Keratinocyte (primary cell): ENCODE data around the gene TACR2. TPM values are rescaled to one million over a fixed set of nuclear protein-coding genes. Genes with fewer than 3 reads are reported as not detected.

Experiments
- DNase-seq: peaks from one replicate; pipeline ENCODE4 v3.0.0-alpha.2; 2011; ENCODE audit warnings: low read depth, missing footprints, low spot score
- FAIRE-seq: peaks from 2 replicates; lab custom pipeline; 2011; peaks lifted over from hg19 to GRCh38; lab: Jason Lieb, UNC
- H2AFZ ChIP-seq: 2 replicates; pipeline ENCODE4 v1.6.0; 2012; ENCODE audit warnings: low read length, control low read depth, inconsistent platforms; ENCODE audit not compliant: control insufficient read depth
- H3K27ac ChIP-seq: 2 replicates; pipeline ENCODE4 v1.5.1; 2011; ENCODE audit warnings: low read length; ENCODE audit not compliant: control insufficient read depth, insufficient read depth
- H3K27me3 ChIP-seq: 3 replicates; pipeline ENCODE4 v1.6.0; 2011; ENCODE audit warnings: low read length; ENCODE audit not compliant: control insufficient read depth, insufficient read depth; ENCODE audit errors: extremely low read depth
- H3K36me3 ChIP-seq, 2 experiments: 2 replicates in 1 of 2; 3 replicates in 1 of 2; pipeline ENCODE4 v1.5.1; 2011; ENCODE audit warnings: low read length in 2 of 2, mild to moderate bottlenecking in 1 of 2; ENCODE audit not compliant: control insufficient read depth in 2 of 2, insufficient read depth in 2 of 2; ENCODE audit errors: extremely low read depth in 1 of 2
- H3K4me1 ChIP-seq: 3 replicates; pipeline ENCODE4 v1.5.1; 2011; ENCODE audit warnings: low read length; ENCODE audit not compliant: control insufficient read depth, insufficient read depth; ENCODE audit errors: extremely low read depth
- H3K4me2 ChIP-seq: 3 replicates; pipeline ENCODE4 v1.6.0; 2011; ENCODE audit warnings: low read depth, low read length; ENCODE audit not compliant: control insufficient read depth, insufficient read depth; ENCODE audit errors: extremely low read depth
- H3K4me3 ChIP-seq, 3 experiments: fragments of 200-600 bp in 1 of 3; sonication (generic) in 1 of 3; 2 replicates in 2 of 3; 3 replicates in 1 of 3; pipeline ENCODE4 v1.5.1; 2011 to 2016; ENCODE audit warnings: low read length in 3 of 3, mild to moderate bottlenecking in 3 of 3, control low read depth in 2 of 3, inconsistent platforms in 1 of 3, low read depth in 1 of 3, mixed read lengths in 1 of 3, mixed run types in 1 of 3, moderate library complexity in 1 of 3; ENCODE audit not compliant: control insufficient read depth in 2 of 3, insufficient read depth in 2 of 3; ENCODE audit errors: extremely low read depth in 1 of 3
- H3K79me2 ChIP-seq: 2 replicates; pipeline ENCODE4 v1.6.0; 2012; ENCODE audit warnings: low read length; ENCODE audit not compliant: control insufficient read depth, insufficient read depth
- H3K9ac ChIP-seq: 3 replicates; pipeline ENCODE4 v1.6.0; 2011; ENCODE audit warnings: low read length; ENCODE audit not compliant: control insufficient read depth, insufficient read depth; ENCODE audit errors: extremely low read depth
- H3K9me1 ChIP-seq: 3 replicates; pipeline ENCODE4 v1.6.0; 2011; ENCODE audit warnings: low read length; ENCODE audit not compliant: control insufficient read depth, insufficient read depth; ENCODE audit errors: extremely low read depth
- H3K9me3 ChIP-seq: 2 replicates; pipeline ENCODE4 v1.5.1; 2012; ENCODE audit warnings: low read depth, low read length; ENCODE audit not compliant: control insufficient read depth
- H4K20me1 ChIP-seq: 3 replicates; pipeline ENCODE4 v1.6.0; 2011; ENCODE audit warnings: low read length; ENCODE audit not compliant: control insufficient read depth, insufficient read depth; ENCODE audit errors: extremely low read depth
- CTCF ChIP-seq, 3 experiments: IDR thresholded peaks in 1 of 3; conservative IDR thresholded peaks in 1 of 3; optimal IDR thresholded peaks in 1 of 3; 2 replicates in 2 of 3; 3 replicates in 1 of 3; pipeline versions ENCODE3 to v1.5.1; 2011; ENCODE audit warnings: low read length in 3 of 3, mild to moderate bottlenecking in 3 of 3, moderate library complexity in 2 of 3, control low read depth in 1 of 3, inconsistent platforms in 1 of 3; ENCODE audit not compliant: insufficient read depth in 2 of 3; ENCODE audit errors: extremely low read depth in 1 of 3
- EZH2 ChIP-seq: IDR thresholded peaks from one replicate; pipeline ENCODE4 v1.6.1; 2012; ENCODE audit warnings: inconsistent platforms, mild to moderate bottlenecking, low read length, moderate library complexity
- dilution Hi-C: fragments of 300-500 bp; cut with MboI; formaldehyde crosslinking; loops from one replicate; pipeline ENCODE4 v1.7.0; 2020; ENCODE audit warnings: low sequenced_read_pairs; ENCODE audit not compliant: extremely low pct_ligation_motif_present
- polyA minus RNA-seq, 3 experiments: library from RNA; depleted of rRNA, polyadenylated mRNA; stranded (reverse); fragments of >200 nt; gene quantifications; 1 replicate in 1 of 3; 2 replicates in 1 of 3; 3 replicates in 1 of 3; pipeline ENCODE4 v1.2.3, GENCODE V29; 2011
- polyA plus RNA-seq, 5 experiments: library from polyadenylated mRNA; depleted of rRNA in 3 of 5; stranded (reverse) in 3 of 5; stranded (forward) in 1 of 5; unstranded in 1 of 5; fragments of >200 nt; gene quantifications; 1 replicate in 1 of 5; 2 replicates in 3 of 5; 3 replicates in 1 of 5; pipeline versions ENCODE4 v1.2.1 to v1.2.3, GENCODE V29; 2011 to 2012; ENCODE audit warnings: missing spikeins in 2 of 5, low read depth in 1 of 5, low replicate concordance in 1 of 5

TACR2 gene
- 0.05 to 0.11 TPM (median 0.07 TPM) in 3 replicates for polyA plus RNA-seq
- not detected for polyA plus RNA-seq (2011; ENCODE audit: low read depth)
- polyA plus RNA-seq (2011; cell fraction: cytosol; rRNA removed): 0.06 TPM in 1 of 2 replicates, not detected in the other
- not detected in 2 replicates for polyA plus RNA-seq (2011; cell fraction: nucleus; rRNA removed)
- polyA plus RNA-seq (2012; ENCODE audit: low replicate concordance): 0.16 and 0.65 TPM in 2 replicates
- polyA minus RNA-seq: not detected in 3 replicates
- not detected for polyA minus RNA-seq (2011; cell fraction: cytosol; rRNA and poly(A)+ RNA removed)
- polyA minus RNA-seq (2011; cell fraction: nucleus; rRNA and poly(A)+ RNA removed): not detected in 2 replicates

- Histone ChIP-seq H2AFZ (no peak within 1 kb of the TSS), H3K36me3 (no peaks in the 10 kb centered on the region), H3K4me1 (peaks cover 5% of the 10 kb centered on the region), H3K27ac (no peak within 1 kb of the TSS), H3K4me3 (no peak within 1 kb of the TSS), H3K79me2 (no peaks in the 10 kb centered on the region), H3K9ac (no peak within 1 kb of the TSS), H4K20me1 (no peaks in the 10 kb centered on the region), H3K9me3 (no peaks in the 10 kb centered on the region), H3K27me3 (no peaks in the 10 kb centered on the region), H3K9me1 (no peaks in the 10 kb centered on the region), H3K4me2 (no peak within 1 kb of the TSS)
- TF ChIP-seq EZH2: no peak
- no peak for TF ChIP-seq CTCF (optimal IDR thresholded peaks at IDR 0.05 in 1 of 3, IDR thresholded peaks at IDR 0.05 in 1 of 3, conservative IDR thresholded peaks at IDR 0.05 in 1 of 3; ENCODE audit: extremely low read depth in 1 of 3, insufficient read depth in 2 of 3, low read length in 3 of 3)
- FAIRE-seq: no peak
- no peak for DNase-seq
- dilution Hi-C loops: no loop called here
Measured at GRCh38 chr10:69416695-69417094, at the start of gene TACR2. TSS of gene TACR2 (minus strand) at chr10:69416918. CDS start at chr10:69416323, 595 bp downstream.

- Histone ChIP-seq H3K27me3 (peaks cover 6% of the 10 kb centered on the region), H4K20me1 (no peaks in the 10 kb centered on the region), H3K4me3 (no peak overlapping the region), H3K27ac (no peak overlapping the region), H3K36me3 (no peaks in the 10 kb centered on the region), H3K4me1 (no peaks in the 10 kb centered on the region), H3K9me3 (no peaks in the 10 kb centered on the region), H2AFZ (no peak overlapping the region), H3K4me2 (no peak overlapping the region), H3K9ac (no peak overlapping the region), H3K9me1 (no peaks in the 10 kb centered on the region), H3K79me2 (no peaks in the 10 kb centered on the region)
- DNase-seq (no peak), FAIRE-seq (no peak)
- TF ChIP-seq CTCF (optimal IDR thresholded peaks at IDR 0.05 in 1 of 3, IDR thresholded peaks at IDR 0.05 in 1 of 3, conservative IDR thresholded peaks at IDR 0.05 in 1 of 3; ENCODE audit: extremely low read depth in 1 of 3, insufficient read depth in 2 of 3, low read length in 3 of 3) (no peak), EZH2 (no peak)
- dilution Hi-C loops: no loop called here
Measured at GRCh38 chr10:69466158-69466490, 49.4 kb upstream of the TACR2 start.
